IMR-90 (cell line): ENCODE measurements around the gene TMEM82. TPM values are rescaled to one million over a fixed set of nuclear protein-coding genes. Genes with fewer than 3 reads are reported as not detected.

Experiments
- ATAC-seq: fragments of 200-7000 bp; cut with Tn5 transposase; 2 replicates; pipeline ENCODE4 v1.9.1; 2020; ENCODE audit warnings: low read depth, mild to moderate bottlenecking, moderate library complexity
- BruUV-seq: library from RNA; stranded (reverse); fragments of 400-500 nt; replicated peaks from 2 replicates; lab custom pipeline; 2021; lab: Mats Ljungman, UMichigan
- CTCF ChIA-PET: fragments of 300-600 bp; formaldehyde crosslinking; extraction: SDS; loops from one replicate; lab custom pipeline; 2021; ENCODE audit warnings: antibody characterized with exemption; lab: Yijun Ruan, JAX
- POLR2A ChIA-PET: fragments of 300-600 bp; sonication (Branson Sonifier 250); formaldehyde crosslinking; loops from one replicate; lab custom pipeline; 2022; ENCODE audit warnings: antibody characterized with exemption; ENCODE audit not compliant: unreplicated experiment; lab: Charles Lee
- DNase-seq: peaks from one replicate; pipeline ENCODE4 v3.0.0; 2013
- H2AFZ ChIP-seq: replicated peaks from 2 replicates; pipeline ENCODE3; 2013; ENCODE audit warnings: low read length, mild to moderate bottlenecking; ENCODE audit not compliant: poor library complexity
- H2AK5ac ChIP-seq: 2 replicates; pipeline ENCODE4 v1.6.1; 2013; ENCODE audit warnings: low read depth, low read length, inconsistent platforms
- H2AK9ac ChIP-seq: replicated peaks from 2 replicates; pipeline ENCODE3; 2013; ENCODE audit warnings: mild to moderate bottlenecking, low read depth, low read length, moderate library complexity; ENCODE audit not compliant: poor library complexity
- H2BK120ac ChIP-seq: 2 replicates; pipeline ENCODE4 v1.6.1; 2013; ENCODE audit warnings: low read depth, low read length, inconsistent platforms
- H2BK15ac ChIP-seq: 3 replicates; pipeline ENCODE4 v1.6.1; 2013; ENCODE audit warnings: low read depth, low read length, inconsistent platforms
- H2BK20ac ChIP-seq: 2 replicates; pipeline ENCODE4 v1.6.1; 2013; ENCODE audit warnings: low read depth, mild to moderate bottlenecking, inconsistent platforms, low read length, moderate library complexity
- H2BK5ac ChIP-seq: 2 replicates; pipeline ENCODE4 v1.6.1; 2013; ENCODE audit warnings: mild to moderate bottlenecking, low read depth, low read length, inconsistent platforms; ENCODE audit not compliant: poor library complexity, severe bottlenecking
- H3K14ac ChIP-seq: replicated peaks from 2 replicates; pipeline ENCODE4 v1.6.1; 2013; ENCODE audit warnings: low read depth, low read length, inconsistent platforms
- H3K18ac ChIP-seq: 2 replicates; pipeline ENCODE4 v1.6.1; 2013; ENCODE audit warnings: low read depth, low read length, control low read depth
- H3K23ac ChIP-seq: 2 replicates; pipeline ENCODE4 v1.6.1; 2013; ENCODE audit warnings: low read depth, low read length, inconsistent platforms
- H3K27ac ChIP-seq: 2 replicates; pipeline ENCODE4 v1.5.1; 2013; ENCODE audit warnings: mild to moderate bottlenecking, control low read depth, low read length; ENCODE audit not compliant: insufficient read depth
- H3K27me3 ChIP-seq: 2 replicates; pipeline ENCODE4 v1.6.1; 2013; ENCODE audit warnings: low read length; ENCODE audit not compliant: control insufficient read depth, insufficient read depth
- H3K36me3 ChIP-seq: 2 replicates; pipeline ENCODE4 v1.6.1; 2013; ENCODE audit warnings: low read length, mixed read lengths; ENCODE audit not compliant: control insufficient read depth, insufficient read depth
- H3K4ac ChIP-seq: 2 replicates; pipeline ENCODE4 v1.6.1; 2013; ENCODE audit warnings: low read depth, low read length, inconsistent platforms
- H3K4me1 ChIP-seq: 2 replicates; pipeline ENCODE4 v1.6.1; 2013; ENCODE audit warnings: low read length, mixed read lengths; ENCODE audit not compliant: control insufficient read depth, insufficient read depth
- H3K4me2 ChIP-seq: 2 replicates; pipeline ENCODE4 v1.6.1; 2013; ENCODE audit warnings: low read depth, mild to moderate bottlenecking, control low read depth, low read length, moderate library complexity
- H3K4me3 ChIP-seq: 2 replicates; pipeline ENCODE4 v1.5.1; 2013; ENCODE audit warnings: low read depth, mild to moderate bottlenecking, control low read depth, low read length, moderate library complexity; ENCODE audit not compliant: insufficient read depth
- H3K56ac ChIP-seq: 2 replicates; pipeline ENCODE4 v1.6.1; 2013; ENCODE audit warnings: low read length, inconsistent platforms; ENCODE audit not compliant: insufficient read depth; ENCODE audit errors: extremely low read depth
- H3K79me1 ChIP-seq, 2 experiments: 2 replicates each; pipeline ENCODE4 v1.6.1; 2013; ENCODE audit warnings: low read length in 2 of 2, inconsistent platforms in 1 of 2, low read depth in 1 of 2
- H3K9ac ChIP-seq: 2 replicates; pipeline ENCODE4 v1.6.1; 2013; ENCODE audit warnings: low read depth, low read length, control low read depth
- H3K9me1 ChIP-seq: 2 replicates; pipeline ENCODE4 v1.6.1; 2013; ENCODE audit warnings: low read length, inconsistent platforms; ENCODE audit not compliant: insufficient read depth
- H3K9me3 ChIP-seq: 2 replicates; pipeline ENCODE4 v1.6.1; 2013; ENCODE audit warnings: low read length; ENCODE audit not compliant: control insufficient read depth, insufficient read depth
- H4K20me1 ChIP-seq: 2 replicates; pipeline ENCODE4 v1.6.1; 2013; ENCODE audit warnings: low read length, inconsistent platforms; ENCODE audit not compliant: insufficient read depth
- H4K5ac ChIP-seq: 2 replicates; pipeline ENCODE4 v1.6.1; 2013; ENCODE audit warnings: mild to moderate bottlenecking, low read depth, low read length, control low read depth
- H4K8ac ChIP-seq, 2 experiments: 2 replicates each; pipeline ENCODE4 v1.6.1; 2013; ENCODE audit warnings: low read depth in 2 of 2, low read length in 2 of 2, control low read depth in 1 of 2, inconsistent platforms in 1 of 2
- H4K91ac ChIP-seq: 2 replicates; pipeline ENCODE4 v1.6.1; 2013; ENCODE audit warnings: low read depth, low read length, inconsistent platforms; ENCODE audit not compliant: insufficient read depth
- BHLHE40 ChIP-seq: fragments of 150-350 bp; IDR thresholded peaks from 2 replicates; pipeline ENCODE4 v1.6.1; 2016; ENCODE audit warnings: mild to moderate bottlenecking, low read depth, low read length
- CEBPB ChIP-seq: IDR thresholded peaks from 2 replicates; pipeline ENCODE4 v1.6.1; 2012; ENCODE audit warnings: low read depth, low read length, improper control_type of control experiment
- CHD1 ChIP-seq: IDR thresholded peaks from 2 replicates; pipeline ENCODE4 v1.6.1; 2012; ENCODE audit warnings: low read depth, low read length, improper control_type of control experiment
- FOS ChIP-seq: fragments of 150-350 bp; IDR thresholded peaks from 2 replicates; pipeline ENCODE4 v1.6.1; 2016; ENCODE audit warnings: low read depth, low read length
- MAFK ChIP-seq: IDR thresholded peaks from 2 replicates; pipeline ENCODE4 v1.6.1; 2012; ENCODE audit warnings: low read depth, low read length, improper control_type of control experiment
- MAZ ChIP-seq: IDR thresholded peaks from 2 replicates; pipeline ENCODE4 v1.6.1; 2012; ENCODE audit warnings: low read depth, mild to moderate bottlenecking, low read length, improper control_type of control experiment, moderate library complexity, borderline replicate concordance
- MXI1 ChIP-seq: IDR thresholded peaks from 2 replicates; pipeline ENCODE4 v1.6.1; 2012; ENCODE audit warnings: low read depth, mild to moderate bottlenecking, low read length, moderate library complexity, borderline replicate concordance
- RAD21 ChIP-seq: IDR thresholded peaks from 2 replicates; pipeline ENCODE4 v1.6.1; 2012; ENCODE audit warnings: low read length, improper control_type of control experiment
- RCOR1 ChIP-seq: IDR thresholded peaks from 2 replicates; pipeline ENCODE4 v1.6.1; 2012; ENCODE audit warnings: mild to moderate bottlenecking, low read length, improper control_type of control experiment; ENCODE audit not compliant: insufficient replicate concordance
- RFX5 ChIP-seq: IDR thresholded peaks from 2 replicates; pipeline ENCODE4 v1.8.0; 2012; ENCODE audit warnings: low read depth, mild to moderate bottlenecking, low read length, moderate library complexity
- SMC3 ChIP-seq: fragments of 150-350 bp; IDR thresholded peaks from 2 replicates; pipeline ENCODE4 v1.6.1; 2016; ENCODE audit warnings: low read depth, mild to moderate bottlenecking, antibody characterized with exemption, low read length, moderate library complexity
- WGBS, 2 experiments: methylation state at CpG; one replicate each; pipeline versions ENCODE4 v1.1.5 to v1.1.7; 2013; ENCODE audit warnings: missing lambda C conversion rate in 2 of 2; ENCODE audit not compliant: insufficient read length in 1 of 2; ENCODE audit errors: extremely low coverage in 2 of 2; 5-methylcytosine and 5-hydroxymethylcytosine counted together
- dilution Hi-C: fragments of 300-500 bp; cut with HindIII; formaldehyde crosslinking; loops from one replicate; pipeline ENCODE4 v1.14.3; 2018; ENCODE audit warnings: low sequenced_read_pairs; ENCODE audit not compliant: unreplicated experiment
- in situ Hi-C: fragments of 300-500 bp; cut with MboI; formaldehyde crosslinking; loops from 3 replicates; pipeline ENCODE4 v1.14.3; 2019; ENCODE audit warnings: low sequenced_read_pairs, inconsistent platforms, mixed read lengths
- intact Hi-C: fragments of 100-400 bp; cut with micrococcal nuclease; formaldehyde crosslinking; loops from 2 replicates; pipeline ENCODE4 v1.10.0; 2022
- polyA plus RNA-seq, 3 experiments: library from polyadenylated mRNA; depleted of rRNA; stranded (reverse); fragments of >200 nt; gene quantifications; 2 replicates each; pipeline ENCODE4 v1.2.3, GENCODE V29; 2012; ENCODE audit warnings: low replicate concordance in 1 of 3
- total RNA-seq: library from RNA; depleted of rRNA; stranded (reverse); fragments of >200 nt; gene quantifications from 2 replicates; pipeline ENCODE4 v1.2.3, GENCODE V29; 2012
- TF ChIP-seq, protein P1 (sequence below): fragments of 150-350 bp; IDR thresholded peaks from 2 replicates; pipeline ENCODE4 v1.6.1; 2017; ENCODE audit warnings: mild to moderate bottlenecking, antibody characterized with exemption, low read length, low read depth
- TF ChIP-seq, protein P2 (sequence below): conservative IDR thresholded peaks from 2 replicates; pipeline ENCODE4 v1.5.1; 2012; ENCODE audit warnings: mild to moderate bottlenecking, low read depth, low read length, improper control_type of control experiment
- TF ChIP-seq, protein P3 (sequence below): fragments of 150-350 bp; IDR thresholded peaks from 2 replicates; pipeline ENCODE4 v1.6.1; 2016; ENCODE audit warnings: low read depth, mild to moderate bottlenecking, low read length, moderate library complexity, borderline replicate concordance

The TMEM82 gene
- total and polyA plus RNA-seq, 2 of the 4 experiments (the other 2 are of a cell fraction), result not detected

DNA sequence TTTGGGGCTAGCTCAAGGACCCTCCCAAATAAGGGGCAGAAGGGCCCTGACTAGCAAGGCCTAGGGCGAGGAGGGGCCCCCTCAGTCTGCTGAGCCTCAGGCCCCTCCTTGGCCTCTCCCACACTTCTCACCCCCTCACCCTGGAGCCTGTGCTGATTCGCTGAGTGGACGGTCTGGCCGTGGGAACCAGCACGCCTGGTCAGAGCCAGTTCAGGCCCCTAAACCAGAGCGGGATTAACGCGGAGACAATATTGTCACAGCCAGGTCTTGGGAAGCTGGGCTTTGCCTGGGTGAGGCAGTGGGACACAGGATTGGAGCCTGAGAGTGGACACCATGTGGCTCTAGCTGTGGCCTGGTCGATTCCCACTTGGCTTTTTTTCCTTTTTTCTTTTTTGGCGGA lies 11.5 kb downstream of the TMEM82 start:
- Histone ChIP-seq H3K9me3 (no peaks in the 10 kb centered on the region), H3K4me2 (no peak overlapping the region), H3K27me3 (no peaks in the 10 kb centered on the region), H4K91ac (no peak overlapping the region), H2AFZ (peak overlapping the region; percentile 43), H3K23ac (no peak overlapping the region), H2BK15ac (no peak overlapping the region), H3K4ac (no peak overlapping the region), H3K9me1 (peaks cover 5% of the 10 kb centered on the region), H2AK9ac (no peak overlapping the region), H2BK5ac (no peak overlapping the region), H3K79me1 (peaks cover 0 to 5% of the 10 kb centered on the region in 2 experiments; a peak in 1 of 4 replicates), H3K14ac (no peak overlapping the region), H4K20me1 (no peaks in the 10 kb centered on the region), H4K8ac (no peak overlapping the region), H2AK5ac (no peak overlapping the region), H3K27ac (no peak overlapping the region), H3K56ac (no peak overlapping the region), H3K18ac (no peak overlapping the region), H3K36me3 (no peaks in the 10 kb centered on the region), H2BK20ac (no peak overlapping the region), H3K4me3 (no peak overlapping the region), H4K5ac (no peak overlapping the region), H2BK120ac (no peak overlapping the region), H3K9ac (no peak overlapping the region), H3K4me1 (peaks cover 16% of the 10 kb centered on the region)
- 83% methylated on average over 3 of the region's 10 CpGs; no CpG with 5 or more reads in 1 of the 2 experiments for WGBS, 2 experiments
- BruUV-seq, result no TSS peak
- CTCF ChIA-PET, result no interaction called here
- intact Hi-C loops (no loop called here), in situ Hi-C loops (no loop called here), dilution Hi-C loops (no loop called here)
- no peak for ATAC-seq
- no peak for TF ChIP-seq SMC3
- TF ChIP-seq RFX5, result no peak
- TF ChIP-seq RCOR1, result no peak
- TF ChIP-seq, protein P1, sequence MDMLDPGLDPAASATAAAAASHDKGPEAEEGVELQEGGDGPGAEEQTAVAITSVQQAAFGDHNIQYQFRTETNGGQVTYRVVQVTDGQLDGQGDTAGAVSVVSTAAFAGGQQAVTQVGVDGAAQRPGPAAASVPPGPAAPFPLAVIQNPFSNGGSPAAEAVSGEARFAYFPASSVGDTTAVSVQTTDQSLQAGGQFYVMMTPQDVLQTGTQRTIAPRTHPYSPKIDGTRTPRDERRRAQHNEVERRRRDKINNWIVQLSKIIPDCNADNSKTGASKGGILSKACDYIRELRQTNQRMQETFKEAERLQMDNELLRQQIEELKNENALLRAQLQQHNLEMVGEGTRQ, result no peak
- no peak for TF ChIP-seq RAD21
- TF ChIP-seq MAZ, result no peak
- no peak for TF ChIP-seq CHD1
- no peak for TF ChIP-seq BHLHE40
- TF ChIP-seq, protein P2, sequence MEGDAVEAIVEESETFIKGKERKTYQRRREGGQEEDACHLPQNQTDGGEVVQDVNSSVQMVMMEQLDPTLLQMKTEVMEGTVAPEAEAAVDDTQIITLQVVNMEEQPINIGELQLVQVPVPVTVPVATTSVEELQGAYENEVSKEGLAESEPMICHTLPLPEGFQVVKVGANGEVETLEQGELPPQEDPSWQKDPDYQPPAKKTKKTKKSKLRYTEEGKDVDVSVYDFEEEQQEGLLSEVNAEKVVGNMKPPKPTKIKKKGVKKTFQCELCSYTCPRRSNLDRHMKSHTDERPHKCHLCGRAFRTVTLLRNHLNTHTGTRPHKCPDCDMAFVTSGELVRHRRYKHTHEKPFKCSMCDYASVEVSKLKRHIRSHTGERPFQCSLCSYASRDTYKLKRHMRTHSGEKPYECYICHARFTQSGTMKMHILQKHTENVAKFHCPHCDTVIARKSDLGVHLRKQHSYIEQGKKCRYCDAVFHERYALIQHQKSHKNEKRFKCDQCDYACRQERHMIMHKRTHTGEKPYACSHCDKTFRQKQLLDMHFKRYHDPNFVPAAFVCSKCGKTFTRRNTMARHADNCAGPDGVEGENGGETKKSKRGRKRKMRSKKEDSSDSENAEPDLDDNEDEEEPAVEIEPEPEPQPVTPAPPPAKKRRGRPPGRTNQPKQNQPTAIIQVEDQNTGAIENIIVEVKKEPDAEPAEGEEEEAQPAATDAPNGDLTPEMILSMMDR, result no peak
- TF ChIP-seq, protein P3, sequence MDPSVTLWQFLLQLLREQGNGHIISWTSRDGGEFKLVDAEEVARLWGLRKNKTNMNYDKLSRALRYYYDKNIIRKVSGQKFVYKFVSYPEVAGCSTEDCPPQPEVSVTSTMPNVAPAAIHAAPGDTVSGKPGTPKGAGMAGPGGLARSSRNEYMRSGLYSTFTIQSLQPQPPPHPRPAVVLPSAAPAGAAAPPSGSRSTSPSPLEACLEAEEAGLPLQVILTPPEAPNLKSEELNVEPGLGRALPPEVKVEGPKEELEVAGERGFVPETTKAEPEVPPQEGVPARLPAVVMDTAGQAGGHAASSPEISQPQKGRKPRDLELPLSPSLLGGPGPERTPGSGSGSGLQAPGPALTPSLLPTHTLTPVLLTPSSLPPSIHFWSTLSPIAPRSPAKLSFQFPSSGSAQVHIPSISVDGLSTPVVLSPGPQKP, result no peak
- no peak for TF ChIP-seq FOS
- no peak for TF ChIP-seq MAFK
- TF ChIP-seq CEBPB, result no peak
- no peak for TF ChIP-seq MXI1
- DNase-seq, result no peak
- POLR2A ChIA-PET, result no interaction called here
